ENCODE results near the gene NPIPA8.
"Not testable (repeated sequence)": the region's sequence is repeated elsewhere in the genome, so short reads cannot be mapped to it uniquely, and the experiment has no call there.

- TF ChIP-seq POLR2AphosphoS5 (IDR thresholded peaks at IDR 0.05; ENCODE audit: low read depth, low read length); CTCF (IDR thresholded peaks at IDR 0.05); SIN3A (IDR thresholded peaks at IDR 0.05; ENCODE audit: borderline replicate concordance, insufficient read depth, low read depth, low read length); TCF7L2 (IDR thresholded peaks at IDR 0.05; ENCODE audit: low read depth, low read length); REST (IDR thresholded peaks at IDR 0.05; ENCODE audit: insufficient read depth in 1 of 2, low read depth in 2 of 2, low read length in 1 of 2): not testable (repeated sequence)
Measured at GRCh38 chr16:18311811-18312210, 24.7 kb downstream of the NPIPA8 start.

Data from Panc1 (cell line).